ENCODE data around the gene SPATA31C2.
"Not testable (repeated sequence)": the region's sequence is repeated elsewhere in the genome, so short reads cannot be mapped to it uniquely, and the experiment has no call there.

Gene SPATA31C2

GRCh38 chr9:88138375-88138774 is at the start of gene SPATA31C2:
SPATA31C2 (minus strand) TSS chr9:88138475; CDS start chr9:88138446, 29 bp downstream.
- DNase-seq (ENCODE audit: low read depth in 2 of 2), result not testable (repeated sequence)

- peak in 1 of 2 experiments; percentile 24 for DNase-seq (ENCODE audit: low read depth in 2 of 2)
Observed at GRCh38 chr9:88187631-88188030, 49.4 kb upstream of the SPATA31C2 start.

GRCh38 chr9:88186495-88187110 is 48.3 kb upstream of the SPATA31C2 start:
- no peak for DNase-seq (ENCODE audit: low read depth in 2 of 2)

- no peak for DNase-seq (ENCODE audit: low read depth in 2 of 2)
Observed at GRCh38 chr9:88184976-88185375, 46.7 kb upstream of the SPATA31C2 start.

- no peak for DNase-seq (ENCODE audit: low read depth in 2 of 2)
Observed at GRCh38 chr9:88183798-88184495, 45.7 kb upstream of the SPATA31C2 start.

- no peak for DNase-seq (ENCODE audit: low read depth in 2 of 2)
Observed at GRCh38 chr9:88182501-88182900, 44.2 kb upstream of the SPATA31C2 start.

- DNase-seq (ENCODE audit: low read depth in 2 of 2), result no peak
Observed at GRCh38 chr9:88180081-88180765, 41.9 kb upstream of the SPATA31C2 start.

- DNase-seq (ENCODE audit: low read depth in 2 of 2), result no peak
Observed at GRCh38 chr9:88179062-88179521, 40.8 kb upstream of the SPATA31C2 start.

- DNase-seq (ENCODE audit: low read depth in 2 of 2), result no peak
Observed at GRCh38 chr9:88178641-88179040, 40.4 kb upstream of the SPATA31C2 start.

- no peak for DNase-seq (ENCODE audit: low read depth in 2 of 2)
Observed at GRCh38 chr9:88177371-88177770, 39.1 kb upstream of the SPATA31C2 start.

GRCh38 chr9:88174324-88174723 is 36.0 kb upstream of the SPATA31C2 start:
- no peak for DNase-seq (ENCODE audit: low read depth in 2 of 2)

GRCh38 chr9:88173378-88173999 is 35.2 kb upstream of the SPATA31C2 start:
- peak; percentile 36 to 49 for DNase-seq (ENCODE audit: low read depth in 2 of 2)

GRCh38 chr9:88169700-88170099 is 31.4 kb upstream of the SPATA31C2 start:
- no peak for DNase-seq (ENCODE audit: low read depth in 2 of 2)

GRCh38 chr9:88168564-88168963 is 30.3 kb upstream of the SPATA31C2 start:
- DNase-seq (ENCODE audit: low read depth in 2 of 2), result no peak

- DNase-seq (ENCODE audit: low read depth in 2 of 2), result no peak
Observed at GRCh38 chr9:88166660-88167059, 28.4 kb upstream of the SPATA31C2 start.

- no peak for DNase-seq (ENCODE audit: low read depth in 2 of 2)
Observed at GRCh38 chr9:88164850-88165249, 26.6 kb upstream of the SPATA31C2 start.

GRCh38 chr9:88161144-88161543 is 22.9 kb upstream of the SPATA31C2 start:
- no peak for DNase-seq (ENCODE audit: low read depth in 2 of 2)

GRCh38 chr9:88143957-88144625 is 5.8 kb upstream of the SPATA31C2 start:
- DNase-seq (ENCODE audit: low read depth in 2 of 2), result no peak

- DNase-seq (ENCODE audit: low read depth in 2 of 2), result no peak
Observed at GRCh38 chr9:88143179-88143578, 4.9 kb upstream of the SPATA31C2 start.

- DNase-seq (ENCODE audit: low read depth in 2 of 2), result not testable (repeated sequence)
Observed at GRCh38 chr9:88133552-88133951, 4.7 kb downstream of the SPATA31C2 start.

- not testable (repeated sequence) for DNase-seq (ENCODE audit: low read depth in 2 of 2)
Observed at GRCh38 chr9:88129556-88129955, 8.7 kb downstream of the SPATA31C2 start.

Measured in fibroblast of skin of left biceps (primary cell).